AG10803 (cell line): ENCODE results near the gene EID2.

ENCODE experiments used
- DNase-seq: peaks from one replicate; pipeline ENCODE4 v3.0.0; 2010; ENCODE audit warnings: low read depth
- H3K4me3 ChIP-seq: 2 replicates; pipeline ENCODE4 v1.5.1; 2011; ENCODE audit warnings: mild to moderate bottlenecking, low read length, control low read depth
- TF ChIP-seq, protein P1 (sequence below): conservative IDR thresholded peaks from 2 replicates; pipeline ENCODE4 v1.5.1; 2011; ENCODE audit warnings: mild to moderate bottlenecking, low read length, control low read depth, inconsistent platforms

EID2 gene

DNA sequence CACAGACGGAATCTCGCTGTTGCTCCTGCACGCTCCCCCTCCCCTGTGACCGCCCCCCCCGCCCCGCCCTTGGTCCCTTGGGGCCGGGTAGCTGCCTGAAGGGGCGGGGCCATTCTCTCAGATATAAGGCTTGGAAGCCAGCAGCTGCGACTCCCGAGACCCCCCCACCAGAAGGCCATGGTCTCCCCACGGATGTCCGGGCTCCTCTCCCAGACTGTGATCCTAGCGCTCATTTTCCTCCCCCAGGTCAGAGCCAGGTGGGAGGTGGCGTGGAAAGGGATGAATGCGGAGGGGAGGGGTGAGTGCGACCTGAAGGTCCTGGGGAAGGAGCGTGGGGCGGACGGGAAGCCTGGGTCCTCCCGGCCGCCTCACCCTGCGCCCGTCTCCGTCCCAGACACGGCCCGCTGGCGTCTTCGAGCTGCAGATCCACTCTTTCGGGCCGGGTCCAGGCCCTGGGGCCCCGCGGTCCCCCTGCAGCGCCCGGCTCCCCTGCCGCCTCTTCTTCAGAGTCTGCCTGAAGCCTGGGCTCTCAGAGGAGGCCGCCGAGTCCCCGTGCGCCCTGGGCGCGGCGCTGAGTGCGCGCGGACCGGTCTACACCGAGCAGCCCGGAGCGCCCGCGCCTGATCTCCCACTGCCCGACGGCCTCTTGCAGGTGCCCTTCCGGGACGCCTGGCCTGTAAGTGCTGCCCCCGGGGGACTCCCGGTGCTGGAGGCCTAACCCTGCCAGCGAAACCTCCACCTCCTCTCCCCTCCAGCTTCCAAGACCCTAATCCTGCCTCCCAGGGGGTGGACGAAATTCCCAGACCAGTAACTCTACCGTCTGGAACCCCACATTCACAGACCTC, 40.9 kb downstream of the EID2 start, which contains the start of gene DLL3:
DLL3 (plus strand) TSS at position 150 of the 845 bp plus-strand sequence; CDS start at position 178, 28 bp downstream.
- TF ChIP-seq, protein P1, sequence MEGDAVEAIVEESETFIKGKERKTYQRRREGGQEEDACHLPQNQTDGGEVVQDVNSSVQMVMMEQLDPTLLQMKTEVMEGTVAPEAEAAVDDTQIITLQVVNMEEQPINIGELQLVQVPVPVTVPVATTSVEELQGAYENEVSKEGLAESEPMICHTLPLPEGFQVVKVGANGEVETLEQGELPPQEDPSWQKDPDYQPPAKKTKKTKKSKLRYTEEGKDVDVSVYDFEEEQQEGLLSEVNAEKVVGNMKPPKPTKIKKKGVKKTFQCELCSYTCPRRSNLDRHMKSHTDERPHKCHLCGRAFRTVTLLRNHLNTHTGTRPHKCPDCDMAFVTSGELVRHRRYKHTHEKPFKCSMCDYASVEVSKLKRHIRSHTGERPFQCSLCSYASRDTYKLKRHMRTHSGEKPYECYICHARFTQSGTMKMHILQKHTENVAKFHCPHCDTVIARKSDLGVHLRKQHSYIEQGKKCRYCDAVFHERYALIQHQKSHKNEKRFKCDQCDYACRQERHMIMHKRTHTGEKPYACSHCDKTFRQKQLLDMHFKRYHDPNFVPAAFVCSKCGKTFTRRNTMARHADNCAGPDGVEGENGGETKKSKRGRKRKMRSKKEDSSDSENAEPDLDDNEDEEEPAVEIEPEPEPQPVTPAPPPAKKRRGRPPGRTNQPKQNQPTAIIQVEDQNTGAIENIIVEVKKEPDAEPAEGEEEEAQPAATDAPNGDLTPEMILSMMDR: no peak
- peak within 1 kb of the TSS; percentile 5 for H3K4me3 ChIP-seq
- DNase-seq: no peak

GRCh38 chr19:39497996-39498797, 41.8 kb downstream of the EID2 start:
- peak overlapping the region; percentile 5 for H3K4me3 ChIP-seq
- no peak for DNase-seq
- TF ChIP-seq, protein P1: peak; percentile 29

GRCh38 chr19:39497701-39497995, 42.3 kb downstream of the EID2 start:
- no peak for DNase-seq
- TF ChIP-seq, protein P1: no peak
- H3K4me3 ChIP-seq: no peak overlapping the region

GRCh38 chr19:39496063-39496462, 43.9 kb downstream of the EID2 start:
- TF ChIP-seq, protein P1: no peak

GRCh38 chr19:39494661-39495060, 45.3 kb downstream of the EID2 start:
- no peak for DNase-seq
- H3K4me3 ChIP-seq: no peak overlapping the region
- TF ChIP-seq, protein P1: no peak

More at GRCh38 chr19:39496063-39496462, 43.9 kb downstream of the EID2 start:
- no peak overlapping the region for H3K4me3 ChIP-seq
- DNase-seq: no peak

DNA sequence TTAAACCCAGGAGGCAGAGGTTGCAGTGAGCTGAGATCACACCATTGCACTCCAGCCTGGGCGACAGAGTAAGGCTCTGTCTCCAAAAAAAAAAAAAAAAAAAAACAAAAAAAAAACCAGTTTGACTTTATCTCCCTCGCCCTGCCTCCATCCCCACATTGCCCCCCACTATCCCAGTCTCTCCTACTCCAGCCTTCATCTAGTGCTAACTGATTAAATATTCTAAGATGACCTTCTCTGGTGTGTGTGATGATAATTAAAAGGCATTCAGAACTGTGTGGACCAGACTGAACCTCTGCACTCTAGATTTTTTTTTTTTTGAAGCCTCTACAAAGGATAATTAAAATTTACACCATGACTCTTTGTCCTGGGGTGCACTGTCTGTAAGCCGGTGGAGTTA, 47.2 kb downstream of the EID2 start:
- no peak for DNase-seq
- TF ChIP-seq, protein P1: no peak
- H3K4me3 ChIP-seq: no peak overlapping the region
